IMR-90 (cell line): Measurements from ENCODE around the gene PLPPR3.

Experiments
- BHLHE40 ChIP-seq: fragments of 150-350 bp; IDR thresholded peaks from 2 replicates; pipeline ENCODE4 v1.6.1; 2016; ENCODE audit warnings: mild to moderate bottlenecking, low read depth, low read length
- CEBPB ChIP-seq: IDR thresholded peaks from 2 replicates; pipeline ENCODE4 v1.6.1; 2012; ENCODE audit warnings: low read depth, low read length, improper control_type of control experiment
- FOS ChIP-seq: fragments of 150-350 bp; IDR thresholded peaks from 2 replicates; pipeline ENCODE4 v1.6.1; 2016; ENCODE audit warnings: low read depth, low read length
- MAFK ChIP-seq: IDR thresholded peaks from 2 replicates; pipeline ENCODE4 v1.6.1; 2012; ENCODE audit warnings: low read depth, low read length, improper control_type of control experiment
- MAZ ChIP-seq: IDR thresholded peaks from 2 replicates; pipeline ENCODE4 v1.6.1; 2012; ENCODE audit warnings: low read depth, mild to moderate bottlenecking, low read length, improper control_type of control experiment, moderate library complexity, borderline replicate concordance
- MXI1 ChIP-seq: IDR thresholded peaks from 2 replicates; pipeline ENCODE4 v1.6.1; 2012; ENCODE audit warnings: low read depth, mild to moderate bottlenecking, low read length, moderate library complexity, borderline replicate concordance
- POLR2A ChIP-seq: IDR thresholded peaks from 2 replicates; pipeline ENCODE4 v1.6.1; 2012; ENCODE audit warnings: mild to moderate bottlenecking, low read depth, low read length
- RAD21 ChIP-seq: IDR thresholded peaks from 2 replicates; pipeline ENCODE4 v1.6.1; 2012; ENCODE audit warnings: low read length, improper control_type of control experiment
- RCOR1 ChIP-seq: IDR thresholded peaks from 2 replicates; pipeline ENCODE4 v1.6.1; 2012; ENCODE audit warnings: mild to moderate bottlenecking, low read length, improper control_type of control experiment; ENCODE audit not compliant: insufficient replicate concordance
- RFX5 ChIP-seq: IDR thresholded peaks from 2 replicates; pipeline ENCODE4 v1.8.0; 2012; ENCODE audit warnings: low read depth, mild to moderate bottlenecking, low read length, moderate library complexity
- TF ChIP-seq, protein P1 (sequence below): conservative IDR thresholded peaks from 2 replicates; pipeline ENCODE4 v1.5.1; 2012; ENCODE audit warnings: mild to moderate bottlenecking, low read depth, low read length, improper control_type of control experiment
- TF ChIP-seq, protein P2 (sequence below): fragments of 150-350 bp; IDR thresholded peaks from 2 replicates; pipeline ENCODE4 v1.6.1; 2017; ENCODE audit warnings: mild to moderate bottlenecking, antibody characterized with exemption, low read length, low read depth

DNA sequence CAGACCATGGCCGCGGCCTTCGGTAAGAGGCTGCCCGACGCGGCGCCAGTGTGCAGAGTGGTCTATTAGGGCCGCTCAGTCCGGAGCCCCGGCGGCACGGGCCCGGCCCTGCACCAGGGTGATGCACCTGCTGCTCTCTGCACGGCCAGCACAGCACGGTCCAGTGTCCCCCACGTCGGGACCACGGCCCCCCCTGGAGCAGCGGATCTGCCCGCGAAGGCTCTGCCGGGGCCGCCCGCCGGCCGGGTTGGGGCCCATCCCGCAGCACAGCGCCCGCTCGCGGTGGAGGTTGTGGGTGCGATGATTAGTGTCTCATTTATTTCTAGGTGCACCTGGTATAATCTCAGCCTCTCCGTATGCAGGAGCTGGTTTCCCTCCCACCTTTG is 16.6 kb downstream of the PLPPR3 start:
- TF ChIP-seq, protein P1, sequence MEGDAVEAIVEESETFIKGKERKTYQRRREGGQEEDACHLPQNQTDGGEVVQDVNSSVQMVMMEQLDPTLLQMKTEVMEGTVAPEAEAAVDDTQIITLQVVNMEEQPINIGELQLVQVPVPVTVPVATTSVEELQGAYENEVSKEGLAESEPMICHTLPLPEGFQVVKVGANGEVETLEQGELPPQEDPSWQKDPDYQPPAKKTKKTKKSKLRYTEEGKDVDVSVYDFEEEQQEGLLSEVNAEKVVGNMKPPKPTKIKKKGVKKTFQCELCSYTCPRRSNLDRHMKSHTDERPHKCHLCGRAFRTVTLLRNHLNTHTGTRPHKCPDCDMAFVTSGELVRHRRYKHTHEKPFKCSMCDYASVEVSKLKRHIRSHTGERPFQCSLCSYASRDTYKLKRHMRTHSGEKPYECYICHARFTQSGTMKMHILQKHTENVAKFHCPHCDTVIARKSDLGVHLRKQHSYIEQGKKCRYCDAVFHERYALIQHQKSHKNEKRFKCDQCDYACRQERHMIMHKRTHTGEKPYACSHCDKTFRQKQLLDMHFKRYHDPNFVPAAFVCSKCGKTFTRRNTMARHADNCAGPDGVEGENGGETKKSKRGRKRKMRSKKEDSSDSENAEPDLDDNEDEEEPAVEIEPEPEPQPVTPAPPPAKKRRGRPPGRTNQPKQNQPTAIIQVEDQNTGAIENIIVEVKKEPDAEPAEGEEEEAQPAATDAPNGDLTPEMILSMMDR: no peak
- no peak for TF ChIP-seq POLR2A
- no peak for TF ChIP-seq FOS
- no peak for TF ChIP-seq RFX5
- no peak for TF ChIP-seq RCOR1
- no peak for TF ChIP-seq MAZ
- no peak for TF ChIP-seq BHLHE40
- TF ChIP-seq RAD21: no peak
- TF ChIP-seq MXI1: no peak
- no peak for TF ChIP-seq CEBPB
- TF ChIP-seq, protein P2, sequence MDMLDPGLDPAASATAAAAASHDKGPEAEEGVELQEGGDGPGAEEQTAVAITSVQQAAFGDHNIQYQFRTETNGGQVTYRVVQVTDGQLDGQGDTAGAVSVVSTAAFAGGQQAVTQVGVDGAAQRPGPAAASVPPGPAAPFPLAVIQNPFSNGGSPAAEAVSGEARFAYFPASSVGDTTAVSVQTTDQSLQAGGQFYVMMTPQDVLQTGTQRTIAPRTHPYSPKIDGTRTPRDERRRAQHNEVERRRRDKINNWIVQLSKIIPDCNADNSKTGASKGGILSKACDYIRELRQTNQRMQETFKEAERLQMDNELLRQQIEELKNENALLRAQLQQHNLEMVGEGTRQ: no peak
- TF ChIP-seq MAFK: no peak
